Naive B cell (primary cell): ENCODE data around the gene TCF12. TPM values are rescaled to one million over a fixed set of nuclear protein-coding genes. Genes with fewer than 3 reads are reported as not detected.

Experiments used
- ATAC-seq, 2 donors: fragments of 150-1000 bp; cut with Tn5 transposase; 2 replicates each; pipeline ENCODE4 v1.10.0; 2021; ENCODE audit warnings: low read depth in 2 of 2, mild to moderate bottlenecking in 2 of 2, moderate library complexity in 2 of 2
- DNase-seq: peaks from one replicate; pipeline ENCODE4 v3.0.0; 2022
- H3K27ac Mint-ChIP-seq, 6 donors: one replicate each; pipeline ENCODE4 v1.8.0; 2020 to 2022; ENCODE audit warnings: mild to moderate bottlenecking in 6 of 6, mixed read lengths in 6 of 6, moderate library complexity in 5 of 6, inconsistent platforms in 2 of 6
- H3K27me3 Mint-ChIP-seq, 3 donors: one replicate each; pipeline ENCODE4 v1.8.0; 2021 to 2022; ENCODE audit warnings: mixed read lengths in 3 of 3, mild to moderate bottlenecking in 1 of 3
- H3K36me3 Mint-ChIP-seq, 2 donors: one replicate each; pipeline ENCODE4 v1.8.0; 2020 to 2022; ENCODE audit warnings: mixed read lengths in 2 of 2, inconsistent platforms in 1 of 2, mild to moderate bottlenecking in 1 of 2
- H3K4me1 Mint-ChIP-seq, 3 donors: one replicate each; pipeline ENCODE4 v1.8.0; 2020 to 2022; ENCODE audit warnings: mixed read lengths in 3 of 3, inconsistent platforms in 1 of 3, mild to moderate bottlenecking in 1 of 3, moderate library complexity in 1 of 3
- H3K4me3 Mint-ChIP-seq, 8 donors: one replicate each; pipeline ENCODE4 v1.8.0; 2020 to 2022; ENCODE audit warnings: mild to moderate bottlenecking in 8 of 8, mixed read lengths in 8 of 8, moderate library complexity in 8 of 8, inconsistent platforms in 2 of 8
- H3K9me3 Mint-ChIP-seq, 7 donors: one replicate each; pipeline ENCODE4 v1.8.0; 2020 to 2022; ENCODE audit warnings: mixed read lengths in 7 of 7, mild to moderate bottlenecking in 5 of 7, inconsistent platforms in 2 of 7, moderate library complexity in 1 of 7
- polyA plus RNA-seq, 6 donors: library from polyadenylated mRNA; unstranded; fragments of 300-500 nt; fragmentation: Illumina TruSeq; gene quantifications; one replicate each; pipeline ENCODE4 v1.2.3, GENCODE V29; 2021; ENCODE audit warnings: low read depth in 6 of 6

The TCF12 gene
- polyA plus RNA-seq, 6 donors from 2014 or later, result 42.0 to 70.9 (median 56.1) TPM

- DNase-seq (no peak), ATAC-seq (no peak)
- H3K27me3 Mint-ChIP-seq, result no peaks in the 10 kb centered on the region
- no peaks in the 10 kb centered on the region for H3K9me3 Mint-ChIP-seq
- no peaks in the 10 kb centered on the region for H3K36me3 Mint-ChIP-seq
- peaks cover 19 to 56% (median 31%) of the 10 kb centered on the region in 3 donors for H3K4me1 Mint-ChIP-seq
- no peak overlapping the region for H3K4me3 Mint-ChIP-seq
- H3K27ac Mint-ChIP-seq, result peak overlapping the region in 2 of 6 donors; percentile 35 to 47
Observed at GRCh38 chr15:57112178-57112577, 193.7 kb downstream of the TCF12 start.

GRCh38 chr15:57114070-57114469 is 195.6 kb downstream of the TCF12 start:
- DNase-seq, result no peak
- Mint-ChIP-seq H3K4me3 (no peak overlapping the region), H3K27me3 (no peaks in the 10 kb centered on the region), H3K36me3 (no peaks in the 10 kb centered on the region), H3K4me1 (peaks cover 14 to 43% (median 22%) of the 10 kb centered on the region in 3 donors), H3K9me3 (no peaks in the 10 kb centered on the region), H3K27ac (no peak overlapping the region)
- ATAC-seq, result no peak

- DNase-seq (no peak), ATAC-seq (no peak)
- Mint-ChIP-seq H3K9me3 (no peaks in the 10 kb centered on the region), H3K36me3 (no peaks in the 10 kb centered on the region), H3K4me1 (peaks cover 20 to 45% (median 21%) of the 10 kb centered on the region in 3 donors), H3K27ac (peak overlapping the region in 1 of 6 donors; percentile 90), H3K4me3 (no peak overlapping the region), H3K27me3 (no peaks in the 10 kb centered on the region)
Observed at GRCh38 chr15:57118013-57118799, 199.8 kb downstream of the TCF12 start.

GRCh38 chr15:57122080-57122840 is 203.8 kb downstream of the TCF12 start:
- H3K27me3 Mint-ChIP-seq, result no peaks in the 10 kb centered on the region

GRCh38 chr15:57124036-57124435 is 205.6 kb downstream of the TCF12 start:
- no peaks in the 10 kb centered on the region for H3K27me3 Mint-ChIP-seq

More at GRCh38 chr15:57122080-57122840, 203.8 kb downstream of the TCF12 start:
- H3K4me1 Mint-ChIP-seq, result peaks cover 17 to 26% (median 18%) of the 10 kb centered on the region in 3 donors
- no peak for DNase-seq
- peak overlapping the region in 4 of 6 donors; percentile 24 to 64 (median 44) for H3K27ac Mint-ChIP-seq
- ATAC-seq, result no peak
- H3K9me3 Mint-ChIP-seq, result no peaks in the 10 kb centered on the region
- H3K4me3 Mint-ChIP-seq, result peak overlapping the region in 1 of 8 donors; percentile 37
- peaks cover 5 to 10% of the 10 kb centered on the region in 2 donors for H3K36me3 Mint-ChIP-seq

GRCh38 chr15:57129064-57129463 is 210.6 kb downstream of the TCF12 start:
- DNase-seq (no peak), ATAC-seq (no peak)
- H3K27me3 Mint-ChIP-seq, result no peaks in the 10 kb centered on the region
- H3K4me3 Mint-ChIP-seq, result no peak overlapping the region
- H3K4me1 Mint-ChIP-seq, result peaks cover 12 to 22% (median 12%) of the 10 kb centered on the region in 3 donors
- H3K27ac Mint-ChIP-seq, result peak overlapping the region in 1 of 6 donors; percentile 34
- H3K36me3 Mint-ChIP-seq, result peaks cover 5 to 21% of the 10 kb centered on the region in 2 donors
- no peaks in the 10 kb centered on the region for H3K9me3 Mint-ChIP-seq

More at GRCh38 chr15:57124036-57124435, 205.6 kb downstream of the TCF12 start:
- Mint-ChIP-seq H3K36me3 (peaks cover 5 to 21% of the 10 kb centered on the region in 2 donors), H3K4me1 (peaks cover 15 to 26% (median 16%) of the 10 kb centered on the region in 3 donors), H3K27ac (no peak overlapping the region), H3K9me3 (no peaks in the 10 kb centered on the region), H3K4me3 (no peak overlapping the region)
- DNase-seq (no peak), ATAC-seq (no peak)

- DNase-seq (no peak), ATAC-seq (no peak)
- Mint-ChIP-seq H3K36me3 (peaks cover 5 to 17% of the 10 kb centered on the region in 2 donors), H3K27ac (peak overlapping the region in 2 of 6 donors; percentile 47 to 93), H3K9me3 (no peaks in the 10 kb centered on the region), H3K4me3 (no peak overlapping the region), H3K4me1 (peaks cover 12 to 27% (median 17%) of the 10 kb centered on the region in 3 donors), H3K27me3 (no peaks in the 10 kb centered on the region)
Observed at GRCh38 chr15:57130956-57131355, 212.5 kb downstream of the TCF12 start.

GRCh38 chr15:57133127-57133968 is 214.9 kb downstream of the TCF12 start:
- Mint-ChIP-seq H3K4me1 (peaks cover 16 to 33% (median 20%) of the 10 kb centered on the region in 3 donors), H3K36me3 (peaks cover 0 to 5% of the 10 kb centered on the region in 2 donors), H3K9me3 (no peaks in the 10 kb centered on the region), H3K27ac (peak overlapping the region in 2 of 6 donors; percentile 55 to 72), H3K27me3 (no peaks in the 10 kb centered on the region), H3K4me3 (peak overlapping the region in 4 of 8 donors; percentile 17 to 45 (median 40))
- DNase-seq (peak; percentile 18), ATAC-seq (peak; percentile 94 to 95)

- no peaks in the 10 kb centered on the region for H3K36me3 Mint-ChIP-seq
- H3K4me3 Mint-ChIP-seq, result no peak overlapping the region
- ATAC-seq (no peak), DNase-seq (no peak)
- H3K9me3 Mint-ChIP-seq, result no peaks in the 10 kb centered on the region
- H3K4me1 Mint-ChIP-seq, result peaks cover 16 to 33% (median 20%) of the 10 kb centered on the region in 3 donors
- peak overlapping the region in 2 of 6 donors; percentile 34 to 72 for H3K27ac Mint-ChIP-seq
- no peaks in the 10 kb centered on the region for H3K27me3 Mint-ChIP-seq
Observed at GRCh38 chr15:57134071-57134605, 215.7 kb downstream of the TCF12 start.

- Mint-ChIP-seq H3K4me1 (peaks cover 16 to 35% (median 20%) of the 10 kb centered on the region in 3 donors), H3K9me3 (no peaks in the 10 kb centered on the region), H3K27me3 (no peaks in the 10 kb centered on the region), H3K27ac (peak overlapping the region in 1 of 6 donors; percentile 62), H3K36me3 (no peaks in the 10 kb centered on the region), H3K4me3 (no peak overlapping the region)
- ATAC-seq (no peak), DNase-seq (no peak)
Observed at GRCh38 chr15:57134851-57135250, 216.4 kb downstream of the TCF12 start.

GRCh38 chr15:57135800-57136199 is 217.4 kb downstream of the TCF12 start:
- no peak for ATAC-seq
- H3K4me3 Mint-ChIP-seq, result no peak overlapping the region
- H3K27me3 Mint-ChIP-seq, result no peaks in the 10 kb centered on the region
- H3K36me3 Mint-ChIP-seq, result no peaks in the 10 kb centered on the region
- no peaks in the 10 kb centered on the region for H3K9me3 Mint-ChIP-seq
- peaks cover 18 to 33% (median 22%) of the 10 kb centered on the region in 3 donors for H3K4me1 Mint-ChIP-seq
- DNase-seq, result no peak
- peak overlapping the region in 2 of 6 donors; percentile 36 to 56 for H3K27ac Mint-ChIP-seq

GRCh38 chr15:57138349-57138788 is 219.9 kb downstream of the TCF12 start:
- Mint-ChIP-seq H3K4me1 (peaks cover 15 to 33% (median 17%) of the 10 kb centered on the region in 3 donors), H3K9me3 (no peaks in the 10 kb centered on the region), H3K27me3 (no peaks in the 10 kb centered on the region), H3K4me3 (no peak overlapping the region), H3K27ac (peak overlapping the region in 1 of 6 donors; percentile 41), H3K36me3 (no peaks in the 10 kb centered on the region)
- no peak for DNase-seq
- ATAC-seq, result peak; percentile 42 to 50
